Measurements from ENCODE around the gene MARCHF3.

GRCh38 chr5:126848253-126848652 is 182.1 kb downstream of the MARCHF3 start:
- TF ChIP-seq CTCF (IDR thresholded peaks at IDR 0.05; ENCODE audit: low read length) (no peak), EZH2 (IDR thresholded peaks at IDR 0.05; ENCODE audit: borderline replicate concordance, low read length) (no peak)

Measured in OCI-LY1 (cell line).